D721Med (cell line): ENCODE measurements around the gene LRP8.

Experiments used
- DNase-seq: peaks from one replicate; pipeline ENCODE4 v3.0.0; 2011; ENCODE audit warnings: low spot score; ENCODE audit not compliant: insufficient read length
- FAIRE-seq: peaks from 2 replicates; lab custom pipeline; 2011; peaks lifted over from hg19 to GRCh38; lab: Jason Lieb, UNC
- TF ChIP-seq, protein P1 (sequence below): IDR thresholded peaks from 2 replicates; pipeline ENCODE4 v1.5.1; 2012; ENCODE audit warnings: mild to moderate bottlenecking, control low read depth; ENCODE audit not compliant: insufficient read depth; ENCODE audit errors: missing control alignments

The LRP8 gene

DNA sequence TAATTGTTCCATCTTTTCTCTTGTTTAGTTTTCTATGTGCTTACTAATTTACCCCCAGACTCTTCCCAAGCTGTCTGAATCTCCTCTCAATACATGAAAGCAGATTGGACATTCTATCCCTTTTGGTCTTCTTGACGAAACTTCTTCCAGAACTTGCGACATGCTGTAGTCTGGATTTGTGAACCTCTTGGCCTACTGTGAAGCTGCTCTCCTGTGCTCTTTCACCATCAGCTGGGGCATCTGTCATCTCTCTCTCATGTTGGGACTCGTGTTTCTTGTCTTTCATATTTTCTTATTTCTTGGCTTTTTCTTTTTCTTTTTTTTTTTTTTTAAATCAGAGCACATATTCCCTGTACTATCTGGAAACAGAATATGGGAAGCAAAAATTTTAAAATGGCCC lies 124.4 kb downstream of the LRP8 start:
- FAIRE-seq = no peak
- no peak for DNase-seq
- TF ChIP-seq, protein P1, sequence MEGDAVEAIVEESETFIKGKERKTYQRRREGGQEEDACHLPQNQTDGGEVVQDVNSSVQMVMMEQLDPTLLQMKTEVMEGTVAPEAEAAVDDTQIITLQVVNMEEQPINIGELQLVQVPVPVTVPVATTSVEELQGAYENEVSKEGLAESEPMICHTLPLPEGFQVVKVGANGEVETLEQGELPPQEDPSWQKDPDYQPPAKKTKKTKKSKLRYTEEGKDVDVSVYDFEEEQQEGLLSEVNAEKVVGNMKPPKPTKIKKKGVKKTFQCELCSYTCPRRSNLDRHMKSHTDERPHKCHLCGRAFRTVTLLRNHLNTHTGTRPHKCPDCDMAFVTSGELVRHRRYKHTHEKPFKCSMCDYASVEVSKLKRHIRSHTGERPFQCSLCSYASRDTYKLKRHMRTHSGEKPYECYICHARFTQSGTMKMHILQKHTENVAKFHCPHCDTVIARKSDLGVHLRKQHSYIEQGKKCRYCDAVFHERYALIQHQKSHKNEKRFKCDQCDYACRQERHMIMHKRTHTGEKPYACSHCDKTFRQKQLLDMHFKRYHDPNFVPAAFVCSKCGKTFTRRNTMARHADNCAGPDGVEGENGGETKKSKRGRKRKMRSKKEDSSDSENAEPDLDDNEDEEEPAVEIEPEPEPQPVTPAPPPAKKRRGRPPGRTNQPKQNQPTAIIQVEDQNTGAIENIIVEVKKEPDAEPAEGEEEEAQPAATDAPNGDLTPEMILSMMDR = no peak

DNA sequence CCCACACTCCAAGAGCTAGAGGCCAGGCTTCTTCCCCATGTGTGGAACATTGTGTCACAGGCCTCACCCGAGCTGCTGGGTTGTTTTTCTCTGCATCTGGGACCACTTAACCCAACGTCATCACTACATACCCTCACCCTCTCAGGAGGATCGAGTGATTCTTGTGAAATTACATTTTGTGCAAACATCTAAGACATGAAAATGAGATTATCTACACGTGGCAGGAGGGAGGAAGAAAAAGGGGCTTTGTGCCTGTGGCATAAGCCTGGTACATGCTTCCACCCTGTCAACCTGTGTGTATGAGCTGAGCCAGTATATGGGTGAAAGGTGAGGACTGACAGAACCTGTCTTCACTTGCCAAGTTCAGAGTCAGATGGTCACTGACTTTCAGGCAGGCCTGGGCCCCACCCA lies 129.6 kb downstream of the LRP8 start:
- TF ChIP-seq, protein P1 = no peak
- FAIRE-seq = no peak
- no peak for DNase-seq

DNA sequence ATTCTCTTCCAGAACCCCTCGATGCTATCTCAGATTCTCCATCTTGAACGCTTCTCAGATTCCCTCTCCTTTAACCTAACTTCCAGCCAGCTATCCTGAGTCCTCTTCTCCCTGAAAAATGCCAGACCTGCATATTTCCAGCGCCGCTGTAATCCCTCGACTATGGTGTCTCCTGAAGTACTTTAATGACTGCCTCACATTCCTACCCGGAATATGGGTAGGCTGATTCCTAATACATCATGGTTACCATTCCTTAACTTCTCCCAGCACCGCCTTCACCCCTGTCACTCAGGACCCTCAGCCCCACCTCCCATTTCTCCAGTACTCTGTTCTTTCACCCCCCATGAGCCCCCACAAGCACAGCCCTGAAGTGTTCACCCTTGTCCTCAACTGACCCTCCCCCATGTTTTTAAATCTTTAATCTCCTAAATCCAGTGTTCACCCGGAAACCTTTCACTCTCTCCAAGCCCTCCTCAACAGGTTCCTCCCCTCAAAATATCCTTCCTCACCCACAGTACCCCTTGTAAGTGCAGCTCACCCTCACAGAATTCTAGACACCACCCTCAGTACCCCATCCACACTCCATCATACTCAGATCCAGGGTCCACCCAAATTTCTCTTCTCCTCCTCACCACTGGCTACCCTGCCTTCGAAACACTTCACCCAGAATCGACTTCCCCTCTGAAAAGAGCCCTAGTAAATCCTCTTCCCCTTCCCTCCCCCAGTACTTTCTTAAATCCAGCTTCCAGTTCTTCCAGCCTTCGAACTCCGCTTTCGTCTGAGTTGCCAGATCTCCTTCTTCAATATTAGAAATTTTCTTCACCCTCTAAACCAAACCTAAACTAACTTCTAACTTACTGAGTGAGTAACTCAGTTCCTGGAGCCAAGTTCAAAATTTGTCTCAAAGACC lies 130.3 kb downstream of the LRP8 start:
- no peak for FAIRE-seq
- no peak for DNase-seq

DNA sequence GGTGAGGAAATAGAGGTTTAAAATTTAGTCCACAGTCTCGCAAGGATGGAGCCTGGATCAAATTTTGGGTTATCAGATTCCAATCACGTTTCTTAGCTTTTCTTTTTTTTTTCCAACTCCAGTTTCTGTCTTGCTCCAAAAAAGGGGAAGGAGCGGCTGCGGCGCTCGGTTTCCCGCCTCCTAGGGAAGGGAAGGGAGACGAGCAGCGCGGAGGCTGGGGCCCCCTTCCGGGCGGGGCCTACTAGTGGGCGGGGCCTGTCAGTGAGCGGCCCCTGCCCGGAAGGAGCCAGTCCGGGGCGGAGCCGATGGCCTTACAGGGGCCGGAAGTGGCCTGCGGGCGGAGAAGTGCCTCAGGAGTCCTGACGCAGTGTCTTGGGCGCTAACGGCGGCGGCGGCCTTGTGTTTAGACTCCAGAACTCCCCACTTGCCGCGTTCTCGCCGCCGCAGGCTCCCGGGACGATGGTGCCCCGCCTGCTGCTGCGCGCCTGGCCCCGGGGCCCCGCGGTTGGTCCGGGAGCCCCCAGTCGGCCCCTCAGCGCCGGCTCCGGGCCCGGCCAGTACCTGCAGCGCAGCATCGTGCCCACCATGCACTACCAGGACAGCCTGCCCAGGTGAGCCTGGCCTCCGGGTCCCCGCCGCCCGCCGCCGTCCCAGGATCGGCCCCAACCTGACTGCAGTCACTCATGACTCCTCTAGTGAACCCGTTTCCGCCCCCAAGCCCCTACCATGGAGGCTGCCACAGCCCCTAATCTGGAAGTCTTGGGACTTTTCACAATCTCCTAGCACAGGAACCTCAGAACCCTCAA lies 131.2 kb downstream of the LRP8 start, which contains the start of gene CPT2:
TSS of gene CPT2 (plus strand) at position 340 of the 806 bp plus-strand sequence. CDS start at position 460, 120 bp downstream.
- DNase-seq (peak; percentile 92), FAIRE-seq (no peak)
- TF ChIP-seq, protein P1 = no peak

More for the DNA sequence above, 130.3 kb downstream of the LRP8 start:
- TF ChIP-seq, protein P1 = no peak

DNA sequence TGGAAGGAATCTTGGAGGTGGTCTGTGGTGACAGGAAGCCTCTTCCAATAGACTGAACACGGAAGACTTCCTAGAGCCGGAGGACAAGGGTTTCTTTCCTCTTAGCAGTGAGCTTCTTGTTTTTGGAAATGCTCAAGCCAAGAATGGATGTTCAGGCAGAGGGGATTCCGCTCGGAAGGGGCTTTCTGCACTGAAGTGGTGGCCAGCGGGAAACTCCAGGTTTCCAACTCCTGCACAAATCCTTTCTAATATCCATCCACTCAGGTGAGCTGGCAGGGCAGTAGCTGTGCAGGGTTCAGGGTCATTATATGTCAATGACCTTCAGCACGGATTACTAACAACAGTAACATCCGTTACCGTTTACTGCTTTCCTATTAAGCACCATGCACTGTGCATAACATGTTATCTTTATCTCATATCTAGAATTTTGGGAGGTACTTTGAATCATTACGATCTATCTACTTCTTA lies 131.8 kb downstream of the LRP8 start:
- FAIRE-seq (no peak), DNase-seq (no peak)
- TF ChIP-seq, protein P1 = no peak

DNA sequence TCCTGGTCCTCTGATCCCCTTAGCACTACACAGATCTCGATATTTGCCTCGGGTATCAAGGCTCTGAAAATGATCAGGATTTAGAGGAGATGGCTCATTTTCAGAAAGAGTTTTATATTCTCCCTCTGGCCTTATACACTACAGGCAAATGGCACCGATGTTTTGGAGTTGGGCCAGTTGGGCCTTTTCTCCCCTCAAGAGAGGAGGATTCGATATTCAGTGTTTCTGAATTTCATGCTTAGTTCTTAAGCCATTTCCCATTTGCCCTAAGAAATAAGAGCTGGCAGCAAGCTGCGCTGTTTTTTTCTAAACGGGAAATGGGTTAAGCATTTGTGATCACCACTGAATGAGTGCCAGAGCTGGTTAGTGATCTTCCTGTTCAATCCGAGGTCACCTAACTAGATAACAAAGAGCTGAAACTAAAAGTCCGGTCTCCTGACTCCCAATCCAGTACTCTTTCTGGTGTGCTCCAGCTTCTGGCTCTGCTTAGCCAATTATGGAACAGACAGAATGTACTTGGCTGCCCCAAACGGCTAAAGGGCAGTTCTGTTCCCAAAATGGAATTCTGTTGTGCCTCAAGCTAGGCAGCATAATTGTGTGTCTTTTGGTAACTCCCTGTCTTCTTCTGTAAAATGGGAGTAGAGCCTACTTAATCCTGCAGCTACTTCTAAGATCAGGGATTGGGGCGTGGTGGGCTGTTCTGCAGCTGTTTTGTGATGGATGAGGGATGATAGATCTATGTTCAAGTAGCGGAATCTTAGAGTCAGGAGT lies 132.4 kb downstream of the LRP8 start:
- TF ChIP-seq, protein P1 = no peak
- FAIRE-seq (no peak), DNase-seq (no peak)
